Measurements from ENCODE around the gene SHC2. TPM values are rescaled to one million over a fixed set of nuclear protein-coding genes. Genes with fewer than 3 reads are reported as not detected.
"Not testable (repeated sequence)": the region's sequence is repeated elsewhere in the genome, so short reads cannot be mapped to it uniquely, and the experiment has no call there.

SHC2 gene
- total RNA-seq, 1 donor from 2014 or later: 343 TPM

DNA sequence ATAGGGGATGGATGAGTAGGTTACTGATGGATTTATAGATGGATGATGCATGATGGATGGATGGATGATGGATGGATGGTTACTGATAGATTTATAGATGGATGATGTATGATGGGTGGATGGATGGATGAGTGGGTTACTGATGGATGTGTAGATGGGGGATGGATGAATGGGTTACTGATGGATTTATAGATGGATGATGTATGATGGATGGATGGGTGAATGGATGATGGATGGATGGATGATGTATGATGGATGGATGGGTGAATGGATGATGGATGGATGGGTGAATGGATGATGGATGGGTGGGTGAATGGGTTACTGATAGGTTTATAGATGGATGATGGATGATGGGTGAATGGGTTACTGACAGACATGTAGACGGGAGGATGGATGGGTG, 45.5 kb downstream of the SHC2 start:
- Mint-ChIP-seq H3K4me1 (ENCODE audit: low read depth, unreplicated experiment) (peaks cover 8% of the 10 kb centered on the region), H3K27ac (ENCODE audit: unreplicated experiment) (no peak overlapping the region), H3K36me3 (ENCODE audit: unreplicated experiment) (peaks cover under 1% of the 10 kb centered on the region), H3K4me3 (ENCODE audit: unreplicated experiment) (no peak overlapping the region), H3K27me3 (ENCODE audit: unreplicated experiment) (peaks cover 10% of the 10 kb centered on the region), H3K9me3 (ENCODE audit: unreplicated experiment) (peaks cover 6% of the 10 kb centered on the region)
- TF ChIP-seq, protein P1, sequence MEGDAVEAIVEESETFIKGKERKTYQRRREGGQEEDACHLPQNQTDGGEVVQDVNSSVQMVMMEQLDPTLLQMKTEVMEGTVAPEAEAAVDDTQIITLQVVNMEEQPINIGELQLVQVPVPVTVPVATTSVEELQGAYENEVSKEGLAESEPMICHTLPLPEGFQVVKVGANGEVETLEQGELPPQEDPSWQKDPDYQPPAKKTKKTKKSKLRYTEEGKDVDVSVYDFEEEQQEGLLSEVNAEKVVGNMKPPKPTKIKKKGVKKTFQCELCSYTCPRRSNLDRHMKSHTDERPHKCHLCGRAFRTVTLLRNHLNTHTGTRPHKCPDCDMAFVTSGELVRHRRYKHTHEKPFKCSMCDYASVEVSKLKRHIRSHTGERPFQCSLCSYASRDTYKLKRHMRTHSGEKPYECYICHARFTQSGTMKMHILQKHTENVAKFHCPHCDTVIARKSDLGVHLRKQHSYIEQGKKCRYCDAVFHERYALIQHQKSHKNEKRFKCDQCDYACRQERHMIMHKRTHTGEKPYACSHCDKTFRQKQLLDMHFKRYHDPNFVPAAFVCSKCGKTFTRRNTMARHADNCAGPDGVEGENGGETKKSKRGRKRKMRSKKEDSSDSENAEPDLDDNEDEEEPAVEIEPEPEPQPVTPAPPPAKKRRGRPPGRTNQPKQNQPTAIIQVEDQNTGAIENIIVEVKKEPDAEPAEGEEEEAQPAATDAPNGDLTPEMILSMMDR (IDR thresholded peaks at IDR 0.05; ENCODE audit: partially characterized antibody, unreplicated experiment): no peak
- no peak for DNase-seq

DNA sequence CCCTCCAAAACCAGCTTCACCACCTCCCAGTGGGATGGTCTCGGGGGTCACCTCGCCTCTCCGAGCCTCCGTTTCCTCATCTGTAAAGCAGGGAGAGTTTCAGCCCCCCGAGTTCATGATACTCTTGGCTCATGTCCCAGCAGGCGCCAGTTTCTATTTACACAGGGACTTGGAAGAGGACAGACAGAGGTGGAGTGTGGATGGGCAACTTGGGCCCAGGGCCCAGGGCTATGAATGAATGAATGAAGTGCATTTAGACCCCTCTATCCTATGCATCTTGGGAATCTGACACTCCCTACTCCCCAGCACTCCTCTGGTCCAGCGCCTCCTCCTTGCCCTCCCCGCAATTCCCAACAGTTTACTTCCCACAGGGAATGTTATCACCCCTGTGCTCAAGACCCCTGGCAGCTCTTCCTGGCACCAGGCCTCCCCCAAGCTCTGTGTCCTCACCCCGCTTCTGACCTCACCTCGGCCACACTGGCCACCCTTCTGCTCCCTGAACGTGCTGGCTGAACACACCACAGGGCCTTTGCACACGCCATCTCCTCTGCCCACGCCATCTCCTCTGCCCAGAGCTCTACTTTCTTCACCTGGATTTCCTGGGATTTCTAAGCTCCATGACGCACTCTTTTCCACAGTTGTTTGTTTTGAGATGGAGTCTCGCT, 46.9 kb downstream of the SHC2 start:
- peaks cover 8% of the 10 kb centered on the region for H3K4me1 Mint-ChIP-seq (ENCODE audit: low read depth, unreplicated experiment)
- H3K27me3 Mint-ChIP-seq (ENCODE audit: unreplicated experiment): peaks cover 14% of the 10 kb centered on the region
- peaks cover 14% of the 10 kb centered on the region for H3K9me3 Mint-ChIP-seq (ENCODE audit: unreplicated experiment)
- peak; percentile 8 for DNase-seq
- TF ChIP-seq, protein P1 (IDR thresholded peaks at IDR 0.05; ENCODE audit: partially characterized antibody, unreplicated experiment): no peak
- no peaks in the 10 kb centered on the region for H3K36me3 Mint-ChIP-seq (ENCODE audit: unreplicated experiment)
- H3K27ac Mint-ChIP-seq (ENCODE audit: unreplicated experiment): no peak overlapping the region
- no peak overlapping the region for H3K4me3 Mint-ChIP-seq (ENCODE audit: unreplicated experiment)

DNA sequence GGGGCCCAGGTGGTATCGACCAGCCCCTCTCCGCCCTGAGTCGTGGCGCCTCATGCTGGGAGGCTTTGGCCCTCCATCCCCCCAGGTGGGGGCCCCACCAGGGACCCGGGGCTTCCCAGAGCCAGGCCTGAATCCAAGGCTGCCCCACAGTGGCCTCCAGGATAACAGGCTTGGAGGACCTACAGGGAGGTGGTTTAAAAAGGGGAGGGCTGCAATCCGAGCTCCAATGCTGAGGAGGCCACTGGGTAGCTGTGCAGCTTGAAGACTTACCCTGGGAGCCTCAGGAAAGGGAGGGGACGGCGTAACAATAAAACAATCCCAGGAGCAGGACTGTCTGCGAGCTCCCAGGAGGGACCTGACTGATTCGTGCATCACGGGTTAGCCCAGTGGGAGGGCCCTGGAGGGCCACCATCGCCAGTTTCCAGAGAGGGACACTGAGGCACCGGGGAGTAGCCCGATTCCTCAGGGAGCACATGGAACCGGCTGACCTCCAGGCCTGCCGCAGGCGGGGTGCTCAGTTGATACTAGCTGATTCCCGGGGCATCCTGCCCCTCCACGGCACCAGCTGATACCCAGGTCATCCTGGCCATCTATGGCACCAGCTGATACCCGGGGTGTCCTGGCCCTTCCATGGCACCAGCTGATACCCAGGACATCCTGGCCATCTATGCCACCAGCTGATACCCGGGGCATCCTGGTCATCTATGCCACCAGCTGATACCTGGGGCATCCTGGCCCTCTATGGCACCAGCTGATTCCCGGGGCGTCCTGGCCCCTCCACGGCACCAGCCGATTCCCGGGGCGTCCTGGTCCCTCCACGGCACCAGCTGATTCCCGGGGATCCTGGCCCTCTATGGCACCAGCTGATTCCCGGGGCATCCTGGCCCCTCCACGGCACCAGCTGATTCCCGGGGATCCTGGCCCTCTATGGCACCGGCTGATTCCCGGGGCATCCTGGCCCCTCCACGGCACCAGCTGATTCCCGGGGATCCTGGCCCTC, 48.2 kb downstream of the SHC2 start:
- Mint-ChIP-seq H3K9me3 (ENCODE audit: unreplicated experiment) (peaks cover 13% of the 10 kb centered on the region), H3K36me3 (ENCODE audit: unreplicated experiment) (no peaks in the 10 kb centered on the region), H3K27me3 (ENCODE audit: unreplicated experiment) (peaks cover 9% of the 10 kb centered on the region), H3K27ac (ENCODE audit: unreplicated experiment) (no peak overlapping the region), H3K4me1 (ENCODE audit: low read depth, unreplicated experiment) (peaks cover 4% of the 10 kb centered on the region), H3K4me3 (ENCODE audit: unreplicated experiment) (no peak overlapping the region)
- TF ChIP-seq, protein P1 (IDR thresholded peaks at IDR 0.05; ENCODE audit: partially characterized antibody, unreplicated experiment): no peak
- DNase-seq: peak; percentile 33

DNA sequence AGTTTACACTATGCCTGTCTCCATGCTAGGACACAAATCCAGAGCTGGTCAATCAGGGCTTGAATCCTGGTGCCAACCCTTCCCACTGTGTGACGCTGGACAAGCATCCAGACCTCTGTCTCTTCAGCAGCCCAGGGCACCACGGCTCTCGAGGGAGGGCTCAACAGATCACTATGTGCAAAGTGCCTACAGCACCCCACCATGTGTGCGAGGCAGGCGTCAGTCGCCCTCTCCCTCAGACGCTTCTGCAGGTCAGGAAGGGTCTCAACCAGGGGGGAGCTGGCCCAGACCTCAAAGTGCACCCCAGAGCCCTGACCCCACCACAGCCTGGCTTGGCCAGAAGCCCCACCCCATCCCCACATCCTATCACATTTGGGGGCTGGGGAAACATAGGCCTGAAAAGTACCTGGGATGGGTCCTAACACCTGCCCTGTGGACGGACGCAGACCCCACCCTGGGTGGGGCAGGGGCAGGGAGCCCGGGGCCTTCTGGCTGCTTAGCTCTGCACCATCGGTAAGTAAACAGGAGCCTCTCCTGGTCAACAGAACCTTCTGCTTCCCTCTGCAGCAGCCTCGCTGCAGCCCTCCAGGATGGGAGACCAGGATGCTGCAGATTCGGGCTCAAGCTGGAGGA, 49.0 kb downstream of the SHC2 start:
- Mint-ChIP-seq H3K9me3 (ENCODE audit: unreplicated experiment) (peaks cover 13% of the 10 kb centered on the region), H3K36me3 (ENCODE audit: unreplicated experiment) (no peaks in the 10 kb centered on the region), H3K4me1 (ENCODE audit: low read depth, unreplicated experiment) (peaks cover 2% of the 10 kb centered on the region), H3K4me3 (ENCODE audit: unreplicated experiment) (no peak overlapping the region), H3K27ac (ENCODE audit: unreplicated experiment) (no peak overlapping the region), H3K27me3 (ENCODE audit: unreplicated experiment) (peaks cover 9% of the 10 kb centered on the region)
- DNase-seq: peak; percentile 15
- TF ChIP-seq, protein P1 (IDR thresholded peaks at IDR 0.05; ENCODE audit: partially characterized antibody, unreplicated experiment): no peak

DNA sequence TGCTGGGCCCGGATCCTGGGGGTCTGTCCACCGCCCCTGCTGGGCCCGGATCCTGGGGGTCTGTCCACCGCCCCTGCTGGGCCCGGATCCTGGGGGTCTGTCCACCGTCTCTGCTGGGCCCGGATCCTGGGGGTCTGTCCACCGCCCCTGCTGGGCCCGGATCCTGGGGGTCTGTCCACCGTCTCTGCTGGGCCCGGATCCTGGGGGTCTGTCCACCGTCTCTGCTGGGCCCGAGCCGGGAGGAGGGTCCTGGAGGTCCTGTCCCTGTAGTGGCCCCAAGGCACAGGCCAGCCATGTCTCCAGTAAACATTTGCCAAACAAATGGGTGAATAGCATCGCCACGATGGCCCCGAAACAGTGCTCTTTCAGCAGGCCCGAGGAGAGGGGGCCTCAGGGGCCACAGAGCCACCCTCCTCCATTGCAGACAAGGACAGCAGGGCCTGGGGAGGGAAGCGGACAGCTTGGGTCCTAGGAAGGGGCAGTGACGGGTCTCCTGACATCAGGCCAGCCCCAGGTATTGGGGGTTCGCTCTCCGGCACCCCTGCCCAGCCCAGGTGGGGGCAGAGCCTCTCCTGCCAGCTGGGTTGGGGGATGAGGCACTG, 49.6 kb downstream of the SHC2 start:
- H3K36me3 Mint-ChIP-seq (ENCODE audit: unreplicated experiment); H3K4me1 Mint-ChIP-seq (ENCODE audit: low read depth, unreplicated experiment); H3K27ac Mint-ChIP-seq (ENCODE audit: unreplicated experiment); H3K4me3 Mint-ChIP-seq (ENCODE audit: unreplicated experiment); H3K27me3 Mint-ChIP-seq (ENCODE audit: unreplicated experiment): not testable (repeated sequence)
- peaks cover 13% of the 10 kb centered on the region for H3K9me3 Mint-ChIP-seq (ENCODE audit: unreplicated experiment)
- peak; percentile 13 for DNase-seq

Measured in glutamatergic neuron (in vitro differentiated cells).